HEK293 (cell line): ENCODE data around the gene STK35.

ENCODE experiments used
- KLF8 ChIP-seq: fragments of 450-650 bp; formaldehyde crosslinking; IDR thresholded peaks from 2 replicates; pipeline ENCODE4 v1.5.1; 2016; ENCODE audit warnings: missing biosample characterization, missing genetic modification characterization
- MYNN ChIP-seq: fragments of 450-650 bp; formaldehyde crosslinking; IDR thresholded peaks from 2 replicates; pipeline ENCODE4 v1.5.1; 2016; ENCODE audit warnings: missing biosample characterization, missing genetic modification characterization, borderline replicate concordance
- SP2 ChIP-seq: fragments of 450-650 bp; formaldehyde crosslinking; IDR thresholded peaks from 2 replicates; pipeline ENCODE4 v1.5.1; 2016; ENCODE audit warnings: missing biosample characterization, missing genetic modification characterization
- ZBTB7A ChIP-seq: fragments of 450-650 bp; formaldehyde crosslinking; IDR thresholded peaks from 2 replicates; pipeline ENCODE4 v1.5.1; 2016; ENCODE audit warnings: low read depth, missing biosample characterization, missing genetic modification characterization
- ZFP3 ChIP-seq: fragments of 450-650 bp; formaldehyde crosslinking; IDR thresholded peaks from 2 replicates; pipeline ENCODE4 v1.5.1; 2016; ENCODE audit warnings: low read depth, missing biosample characterization, missing genetic modification characterization
- ZNF140 ChIP-seq: fragments of 450-650 bp; formaldehyde crosslinking; IDR thresholded peaks from 2 replicates; pipeline ENCODE4 v1.5.1; 2016; ENCODE audit warnings: missing biosample characterization, missing genetic modification characterization
- ZNF211 ChIP-seq: fragments of 450-650 bp; formaldehyde crosslinking; IDR thresholded peaks from 2 replicates; pipeline ENCODE4 v1.5.1; 2016; ENCODE audit warnings: low read depth, missing biosample characterization, missing genetic modification characterization
- ZNF23 ChIP-seq: fragments of 450-650 bp; formaldehyde crosslinking; IDR thresholded peaks from 2 replicates; pipeline ENCODE4 v1.5.1; 2016; ENCODE audit warnings: missing biosample characterization, missing genetic modification characterization, borderline replicate concordance
- ZNF335 ChIP-seq: fragments of 450-650 bp; formaldehyde crosslinking; conservative IDR thresholded peaks from 2 replicates; pipeline ENCODE4 v1.5.1; 2016; ENCODE audit warnings: missing biosample characterization, missing genetic modification characterization
- ZNF510 ChIP-seq: fragments of 450-650 bp; formaldehyde crosslinking; IDR thresholded peaks from 2 replicates; pipeline ENCODE4 v1.5.1; 2018; ENCODE audit warnings: mild to moderate bottlenecking, missing genetic modification characterization, missing biosample characterization; ENCODE audit not compliant: insufficient replicate concordance
- ZNF571 ChIP-seq: fragments of 450-650 bp; formaldehyde crosslinking; IDR thresholded peaks from 2 replicates; pipeline ENCODE4 v1.5.0; 2017; ENCODE audit warnings: missing biosample characterization, missing genetic modification characterization
- ZNF629 ChIP-seq: fragments of 450-650 bp; formaldehyde crosslinking; IDR thresholded peaks from 2 replicates; pipeline ENCODE4 v1.5.1; 2017; ENCODE audit warnings: missing biosample characterization, missing genetic modification characterization
- ZNF664 ChIP-seq: fragments of 450-650 bp; formaldehyde crosslinking; IDR thresholded peaks from 2 replicates; pipeline ENCODE4 v1.5.1; 2016; ENCODE audit warnings: missing biosample characterization, missing genetic modification characterization
- ZNF677 ChIP-seq: fragments of 450-650 bp; IDR thresholded peaks from 2 replicates; pipeline ENCODE4 v1.5.0; 2018; ENCODE audit warnings: missing biosample characterization, mild to moderate bottlenecking, missing genetic modification characterization, moderate library complexity
- ZNF76 ChIP-seq: fragments of 450-650 bp; formaldehyde crosslinking; IDR thresholded peaks from 2 replicates; pipeline ENCODE4; 2016; ENCODE audit warnings: low read depth, missing biosample characterization, missing genetic modification characterization, borderline replicate concordance
- ZNF768 ChIP-seq: fragments of 450-650 bp; formaldehyde crosslinking; IDR thresholded peaks from 2 replicates; pipeline ENCODE4 v1.5.1; 2018; ENCODE audit warnings: missing biosample characterization, mild to moderate bottlenecking, missing genetic modification characterization
- ZNF776 ChIP-seq: fragments of 450-650 bp; formaldehyde crosslinking; IDR thresholded peaks from 2 replicates; pipeline ENCODE4 v1.5.0; 2017; ENCODE audit warnings: missing biosample characterization, missing genetic modification characterization, borderline replicate concordance
- TF ChIP-seq, protein P1 (sequence below): fragments of 450-650 bp; formaldehyde crosslinking; IDR thresholded peaks from 2 replicates; pipeline ENCODE4 v1.5.1; 2017; ENCODE audit warnings: missing biosample characterization, missing genetic modification characterization
- TF ChIP-seq, protein P2 (sequence below): fragments of 450-650 bp; formaldehyde crosslinking; IDR thresholded peaks from 2 replicates; pipeline ENCODE4 v1.5.1; 2016; ENCODE audit warnings: missing biosample characterization, missing genetic modification characterization
- TF ChIP-seq, protein P3 (sequence below): fragments of 450-650 bp; formaldehyde crosslinking; IDR thresholded peaks from 2 replicates; pipeline ENCODE4 v1.5.1; 2016; ENCODE audit warnings: missing biosample characterization, missing genetic modification characterization, borderline replicate concordance
- TF ChIP-seq, protein P4 (sequence below): fragments of 450-650 bp; formaldehyde crosslinking; IDR thresholded peaks from 2 replicates; pipeline ENCODE4 v1.5.1; 2016; ENCODE audit warnings: missing biosample characterization, missing genetic modification characterization
- TF ChIP-seq, protein P5 (sequence below): fragments of 450-650 bp; formaldehyde crosslinking; IDR thresholded peaks from 2 replicates; pipeline ENCODE4 v1.5.1; 2016; ENCODE audit warnings: missing biosample characterization, missing genetic modification characterization
- TF ChIP-seq, protein P6 (sequence below): fragments of 450-650 bp; IDR thresholded peaks from 2 replicates; pipeline ENCODE4 v1.5.1; 2018; ENCODE audit warnings: missing biosample characterization, missing genetic modification characterization
- TF ChIP-seq, protein P7 (sequence below): fragments of 450-650 bp; formaldehyde crosslinking; IDR thresholded peaks from 2 replicates; pipeline ENCODE4 v1.5.1; 2016; ENCODE audit warnings: missing biosample characterization, missing genetic modification characterization

The STK35 gene

DNA sequence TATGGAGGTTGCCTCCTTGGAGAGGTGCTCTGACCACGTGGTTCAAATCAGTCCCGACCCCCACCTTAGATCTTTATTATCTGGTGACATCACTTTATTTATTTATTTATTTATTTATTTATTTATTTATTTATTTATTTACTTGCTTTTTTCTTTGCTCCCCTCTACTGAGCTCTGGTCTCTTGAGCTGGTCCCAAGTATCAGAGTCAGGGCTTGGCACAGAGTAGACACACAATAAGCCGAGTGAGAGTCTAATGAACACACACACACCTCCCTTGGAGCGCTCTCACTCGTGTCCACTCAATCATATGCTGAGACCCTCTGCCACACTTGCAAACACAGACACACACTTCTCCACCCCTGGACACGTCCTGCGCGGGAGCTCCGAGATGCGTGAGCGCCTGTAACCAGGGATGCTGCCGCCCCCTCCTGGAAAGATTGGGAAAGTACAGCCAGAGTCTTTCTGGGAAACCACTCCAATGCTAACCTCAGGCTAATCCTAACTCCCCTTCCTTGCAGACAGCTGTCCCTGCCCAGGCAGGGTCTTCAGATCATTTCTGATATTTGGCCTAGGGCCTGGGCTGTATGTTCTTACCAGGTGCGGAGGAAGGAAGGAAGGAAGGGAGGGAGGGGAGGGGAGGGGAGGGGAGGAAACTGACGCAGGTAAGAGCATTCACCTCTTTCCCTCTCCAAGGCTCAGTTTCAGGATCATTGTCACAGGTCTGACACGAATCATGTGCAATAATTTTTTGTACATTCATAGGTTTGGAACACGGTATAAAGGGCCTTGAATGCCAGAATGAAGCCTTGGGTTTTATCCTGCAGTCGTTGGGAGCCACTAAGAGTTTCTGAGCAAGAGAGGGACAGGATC, 70.9 kb downstream of the STK35 start (continued):
- TF ChIP-seq, protein P1, sequence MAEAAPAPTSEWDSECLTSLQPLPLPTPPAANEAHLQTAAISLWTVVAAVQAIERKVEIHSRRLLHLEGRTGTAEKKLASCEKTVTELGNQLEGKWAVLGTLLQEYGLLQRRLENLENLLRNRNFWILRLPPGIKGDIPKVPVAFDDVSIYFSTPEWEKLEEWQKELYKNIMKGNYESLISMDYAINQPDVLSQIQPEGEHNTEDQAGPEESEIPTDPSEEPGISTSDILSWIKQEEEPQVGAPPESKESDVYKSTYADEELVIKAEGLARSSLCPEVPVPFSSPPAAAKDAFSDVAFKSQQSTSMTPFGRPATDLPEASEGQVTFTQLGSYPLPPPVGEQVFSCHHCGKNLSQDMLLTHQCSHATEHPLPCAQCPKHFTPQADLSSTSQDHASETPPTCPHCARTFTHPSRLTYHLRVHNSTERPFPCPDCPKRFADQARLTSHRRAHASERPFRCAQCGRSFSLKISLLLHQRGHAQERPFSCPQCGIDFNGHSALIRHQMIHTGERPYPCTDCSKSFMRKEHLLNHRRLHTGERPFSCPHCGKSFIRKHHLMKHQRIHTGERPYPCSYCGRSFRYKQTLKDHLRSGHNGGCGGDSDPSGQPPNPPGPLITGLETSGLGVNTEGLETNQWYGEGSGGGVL (tag by site-specific recombination), result no peak
- TF ChIP-seq SP2 (tag by site-specific recombination) (no peak), ZNF664 (tag by site-specific recombination) (peak; percentile 94), ZNF510 (tag by site-specific recombination) (no peak), KLF8 (tag by site-specific recombination) (no peak), ZNF677 (tag by site-specific recombination) (no peak), ZNF571 (tag by site-specific recombination) (no peak), ZNF76 (tag by site-specific recombination) (no peak), ZNF211 (tag by site-specific recombination) (no peak), ZNF768 (tag by site-specific recombination) (no peak), ZNF140 (peak; percentile 95), ZFP3 (tag by site-specific recombination) (peak; percentile 60), ZNF629 (peak; percentile 79), ZNF335 (tag by site-specific recombination) (no peak; the same call in 1 of the 2 replicates), ZNF776 (tag by site-specific recombination) (no peak), ZNF23 (tag by site-specific recombination) (no peak), ZBTB7A (no peak), MYNN (tag by site-specific recombination) (no peak)
- TF ChIP-seq, protein P2, sequence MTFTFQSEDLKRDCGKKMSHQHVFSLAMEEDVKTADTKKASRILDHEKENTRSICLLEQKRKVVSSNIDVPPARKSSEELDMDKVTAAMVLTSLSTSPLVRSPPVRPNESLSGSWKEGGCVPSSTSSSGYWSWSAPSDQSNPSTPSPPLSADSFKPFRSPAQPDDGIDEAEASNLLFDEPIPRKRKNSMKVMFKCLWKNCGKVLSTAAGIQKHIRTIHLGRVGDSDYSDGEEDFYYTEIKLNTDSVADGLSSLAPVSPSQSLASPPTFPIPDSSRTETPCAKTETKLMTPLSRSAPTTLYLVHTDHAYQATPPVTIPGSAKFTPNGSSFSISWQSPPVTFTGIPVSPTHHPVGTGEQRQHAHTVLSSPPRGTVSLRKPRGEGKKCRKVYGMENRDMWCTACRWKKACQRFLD, result peak; percentile 85; the same call in 1 of the 2 replicates
- TF ChIP-seq, protein P3, sequence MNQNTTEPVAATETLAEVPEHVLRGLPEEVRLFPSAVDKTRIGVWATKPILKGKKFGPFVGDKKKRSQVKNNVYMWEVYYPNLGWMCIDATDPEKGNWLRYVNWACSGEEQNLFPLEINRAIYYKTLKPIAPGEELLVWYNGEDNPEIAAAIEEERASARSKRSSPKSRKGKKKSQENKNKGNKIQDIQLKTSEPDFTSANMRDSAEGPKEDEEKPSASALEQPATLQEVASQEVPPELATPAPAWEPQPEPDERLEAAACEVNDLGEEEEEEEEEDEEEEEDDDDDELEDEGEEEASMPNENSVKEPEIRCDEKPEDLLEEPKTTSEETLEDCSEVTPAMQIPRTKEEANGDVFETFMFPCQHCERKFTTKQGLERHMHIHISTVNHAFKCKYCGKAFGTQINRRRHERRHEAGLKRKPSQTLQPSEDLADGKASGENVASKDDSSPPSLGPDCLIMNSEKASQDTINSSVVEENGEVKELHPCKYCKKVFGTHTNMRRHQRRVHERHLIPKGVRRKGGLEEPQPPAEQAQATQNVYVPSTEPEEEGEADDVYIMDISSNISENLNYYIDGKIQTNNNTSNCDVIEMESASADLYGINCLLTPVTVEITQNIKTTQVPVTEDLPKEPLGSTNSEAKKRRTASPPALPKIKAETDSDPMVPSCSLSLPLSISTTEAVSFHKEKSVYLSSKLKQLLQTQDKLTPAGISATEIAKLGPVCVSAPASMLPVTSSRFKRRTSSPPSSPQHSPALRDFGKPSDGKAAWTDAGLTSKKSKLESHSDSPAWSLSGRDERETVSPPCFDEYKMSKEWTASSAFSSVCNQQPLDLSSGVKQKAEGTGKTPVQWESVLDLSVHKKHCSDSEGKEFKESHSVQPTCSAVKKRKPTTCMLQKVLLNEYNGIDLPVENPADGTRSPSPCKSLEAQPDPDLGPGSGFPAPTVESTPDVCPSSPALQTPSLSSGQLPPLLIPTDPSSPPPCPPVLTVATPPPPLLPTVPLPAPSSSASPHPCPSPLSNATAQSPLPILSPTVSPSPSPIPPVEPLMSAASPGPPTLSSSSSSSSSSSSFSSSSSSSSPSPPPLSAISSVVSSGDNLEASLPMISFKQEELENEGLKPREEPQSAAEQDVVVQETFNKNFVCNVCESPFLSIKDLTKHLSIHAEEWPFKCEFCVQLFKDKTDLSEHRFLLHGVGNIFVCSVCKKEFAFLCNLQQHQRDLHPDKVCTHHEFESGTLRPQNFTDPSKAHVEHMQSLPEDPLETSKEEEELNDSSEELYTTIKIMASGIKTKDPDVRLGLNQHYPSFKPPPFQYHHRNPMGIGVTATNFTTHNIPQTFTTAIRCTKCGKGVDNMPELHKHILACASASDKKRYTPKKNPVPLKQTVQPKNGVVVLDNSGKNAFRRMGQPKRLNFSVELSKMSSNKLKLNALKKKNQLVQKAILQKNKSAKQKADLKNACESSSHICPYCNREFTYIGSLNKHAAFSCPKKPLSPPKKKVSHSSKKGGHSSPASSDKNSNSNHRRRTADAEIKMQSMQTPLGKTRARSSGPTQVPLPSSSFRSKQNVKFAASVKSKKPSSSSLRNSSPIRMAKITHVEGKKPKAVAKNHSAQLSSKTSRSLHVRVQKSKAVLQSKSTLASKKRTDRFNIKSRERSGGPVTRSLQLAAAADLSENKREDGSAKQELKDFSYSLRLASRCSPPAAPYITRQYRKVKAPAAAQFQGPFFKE, result no peak
- TF ChIP-seq, protein P4, sequence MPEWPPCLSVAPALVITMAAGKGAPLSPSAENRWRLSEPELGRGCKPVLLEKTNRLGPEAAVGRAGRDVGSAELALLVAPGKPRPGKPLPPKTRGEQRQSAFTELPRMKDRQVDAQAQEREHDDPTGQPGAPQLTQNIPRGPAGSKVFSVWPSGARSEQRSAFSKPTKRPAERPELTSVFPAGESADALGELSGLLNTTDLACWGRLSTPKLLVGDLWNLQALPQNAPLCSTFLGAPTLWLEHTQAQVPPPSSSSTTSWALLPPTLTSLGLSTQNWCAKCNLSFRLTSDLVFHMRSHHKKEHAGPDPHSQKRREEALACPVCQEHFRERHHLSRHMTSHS, result no peak
- TF ChIP-seq, protein P5, sequence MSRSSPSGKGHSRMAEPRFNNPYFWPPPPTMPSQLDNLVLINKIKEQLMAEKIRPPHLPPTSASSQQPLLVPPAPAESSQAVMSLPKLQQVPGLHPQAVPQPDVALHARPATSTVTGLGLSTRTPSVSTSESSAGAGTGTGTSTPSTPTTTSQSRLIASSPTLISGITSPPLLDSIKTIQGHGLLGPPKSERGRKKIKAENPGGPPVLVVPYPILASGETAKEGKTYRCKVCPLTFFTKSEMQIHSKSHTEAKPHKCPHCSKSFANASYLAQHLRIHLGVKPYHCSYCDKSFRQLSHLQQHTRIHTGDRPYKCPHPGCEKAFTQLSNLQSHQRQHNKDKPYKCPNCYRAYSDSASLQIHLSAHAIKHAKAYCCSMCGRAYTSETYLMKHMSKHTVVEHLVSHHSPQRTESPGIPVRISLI (tag by site-specific recombination), result no peak; the same call in 1 of the 2 replicates
- TF ChIP-seq, protein P6, sequence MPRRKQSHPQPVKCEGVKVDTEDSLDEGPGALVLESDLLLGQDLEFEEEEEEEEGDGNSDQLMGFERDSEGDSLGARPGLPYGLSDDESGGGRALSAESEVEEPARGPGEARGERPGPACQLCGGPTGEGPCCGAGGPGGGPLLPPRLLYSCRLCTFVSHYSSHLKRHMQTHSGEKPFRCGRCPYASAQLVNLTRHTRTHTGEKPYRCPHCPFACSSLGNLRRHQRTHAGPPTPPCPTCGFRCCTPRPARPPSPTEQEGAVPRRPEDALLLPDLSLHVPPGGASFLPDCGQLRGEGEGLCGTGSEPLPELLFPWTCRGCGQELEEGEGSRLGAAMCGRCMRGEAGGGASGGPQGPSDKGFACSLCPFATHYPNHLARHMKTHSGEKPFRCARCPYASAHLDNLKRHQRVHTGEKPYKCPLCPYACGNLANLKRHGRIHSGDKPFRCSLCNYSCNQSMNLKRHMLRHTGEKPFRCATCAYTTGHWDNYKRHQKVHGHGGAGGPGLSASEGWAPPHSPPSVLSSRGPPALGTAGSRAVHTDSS (tag by site-specific recombination), result no peak
- TF ChIP-seq, protein P7, sequence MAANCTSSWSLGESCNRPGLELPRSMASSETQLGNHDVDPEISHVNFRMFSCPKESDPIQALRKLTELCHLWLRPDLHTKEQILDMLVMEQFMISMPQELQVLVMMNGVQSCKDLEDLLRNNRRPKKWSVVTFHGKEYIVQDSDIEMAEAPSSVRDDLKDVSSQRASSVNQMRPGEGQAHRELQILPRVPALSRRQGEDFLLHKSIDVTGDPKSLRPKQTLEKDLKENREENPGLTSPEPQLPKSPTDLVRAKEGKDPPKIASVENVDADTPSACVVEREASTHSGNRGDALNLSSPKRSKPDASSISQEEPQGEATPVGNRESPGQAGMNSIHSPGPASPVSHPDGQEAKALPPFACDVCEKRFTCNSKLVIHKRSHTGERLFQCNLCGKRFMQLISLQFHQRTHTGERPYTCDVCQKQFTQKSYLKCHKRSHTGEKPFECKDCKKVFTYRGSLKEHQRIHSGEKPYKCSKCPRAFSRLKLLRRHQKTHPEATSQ, result no peak
